Measurements from ENCODE around the gene TTLL9. TPM values are rescaled to one million over a fixed set of nuclear protein-coding genes. Genes with fewer than 3 reads are reported as not detected.

The TTLL9 gene
- polyA plus RNA-seq, 1 donor = 1.0 TPM

DNA sequence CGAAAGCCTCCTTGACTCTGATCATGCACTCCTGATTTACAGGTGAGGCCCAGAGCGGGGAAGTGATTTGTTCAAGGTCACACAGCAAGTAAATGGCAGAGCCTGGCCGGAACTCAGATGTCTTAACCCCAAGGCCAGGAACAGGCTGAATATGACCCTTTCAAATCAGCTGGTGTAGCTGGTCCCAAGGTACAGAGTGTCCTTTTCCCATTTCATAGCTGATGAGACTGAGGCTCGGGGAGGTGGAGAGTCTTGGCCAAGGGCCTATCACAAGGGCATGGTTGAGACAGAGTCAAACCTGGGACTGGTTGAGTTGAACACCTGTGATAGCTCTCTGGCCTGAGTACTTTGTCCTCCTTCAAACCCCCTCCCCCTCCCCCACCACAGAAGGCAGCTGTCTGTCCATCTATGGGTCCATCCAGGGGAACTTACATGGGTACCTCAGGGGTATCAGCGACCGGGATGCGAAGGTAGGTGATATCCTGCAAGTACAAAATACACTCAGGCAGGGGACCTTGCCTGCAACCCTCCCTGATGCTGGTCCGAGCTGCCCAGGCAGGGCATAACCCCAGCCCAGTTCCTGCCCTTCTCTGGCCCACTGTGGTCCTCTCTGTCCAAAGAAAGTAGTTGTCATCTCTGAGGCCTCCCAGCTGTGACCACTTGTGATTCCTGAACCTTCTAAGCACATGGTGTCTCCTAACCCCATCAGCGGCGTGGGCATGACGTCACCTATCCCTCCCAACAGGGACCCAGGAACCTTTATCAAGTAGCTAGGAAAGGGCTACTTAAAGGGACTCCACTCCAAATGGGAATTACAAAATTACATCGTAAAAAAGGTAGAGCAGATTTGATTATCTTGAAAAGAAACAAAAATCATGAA, 5.7 kb upstream of the TTLL9 start:
- DNase-seq = no peak
- Histone ChIP-seq H3K4me1 (ENCODE audit: control insufficient read depth, insufficient read depth, low read length) (peaks cover 23% of the 10 kb centered on the region), H3K4me3 (ENCODE audit: low read length) (no peak overlapping the region), H3K27ac (ENCODE audit: low read length) (no peak overlapping the region), H3K9me3 (ENCODE audit: control insufficient read depth, low read depth, low read length) (no peaks in the 10 kb centered on the region), H3K36me3 (ENCODE audit: control insufficient read depth, insufficient read depth, low read length) (peaks cover 10% of the 10 kb centered on the region), H3K27me3 (ENCODE audit: control insufficient read depth, insufficient read depth, low read length) (peaks cover 5% of the 10 kb centered on the region)
- WGBS (ENCODE audit: insufficient coverage, low lambda C conversion rate) = 89% methylated on average over 1 of the region's 12 CpGs

DNA sequence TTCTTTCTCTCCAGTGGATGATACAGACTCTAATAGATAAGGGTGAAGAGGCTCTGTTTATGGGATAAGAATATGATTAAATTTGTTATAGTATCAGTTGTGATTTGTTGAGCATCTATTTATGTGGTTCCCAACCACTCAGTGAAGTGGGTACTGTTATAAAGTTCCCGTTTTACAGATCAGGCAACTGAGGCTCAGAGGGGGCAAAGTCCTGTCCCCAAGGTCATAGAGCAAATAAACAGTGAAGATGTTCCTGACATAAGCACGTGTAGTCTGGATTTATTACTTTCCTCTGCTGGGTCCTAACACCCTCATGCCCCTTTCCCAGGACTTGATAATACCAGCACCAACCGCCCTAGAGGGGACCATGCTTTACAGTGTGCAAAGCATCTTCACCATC, 4.2 kb upstream of the TTLL9 start:
- no peak for DNase-seq
- Histone ChIP-seq H3K36me3 (ENCODE audit: control insufficient read depth, insufficient read depth, low read length) (peaks cover 10% of the 10 kb centered on the region), H3K4me3 (ENCODE audit: low read length) (no peak overlapping the region), H3K27me3 (ENCODE audit: control insufficient read depth, insufficient read depth, low read length) (no peaks in the 10 kb centered on the region), H3K27ac (ENCODE audit: low read length) (no peak overlapping the region), H3K4me1 (ENCODE audit: control insufficient read depth, insufficient read depth, low read length) (peaks cover 21% of the 10 kb centered on the region), H3K9me3 (ENCODE audit: control insufficient read depth, low read depth, low read length) (no peaks in the 10 kb centered on the region)
- WGBS (ENCODE audit: insufficient coverage, low lambda C conversion rate) = no CpG with 5 or more reads among the region's 3 CpGs

DNA sequence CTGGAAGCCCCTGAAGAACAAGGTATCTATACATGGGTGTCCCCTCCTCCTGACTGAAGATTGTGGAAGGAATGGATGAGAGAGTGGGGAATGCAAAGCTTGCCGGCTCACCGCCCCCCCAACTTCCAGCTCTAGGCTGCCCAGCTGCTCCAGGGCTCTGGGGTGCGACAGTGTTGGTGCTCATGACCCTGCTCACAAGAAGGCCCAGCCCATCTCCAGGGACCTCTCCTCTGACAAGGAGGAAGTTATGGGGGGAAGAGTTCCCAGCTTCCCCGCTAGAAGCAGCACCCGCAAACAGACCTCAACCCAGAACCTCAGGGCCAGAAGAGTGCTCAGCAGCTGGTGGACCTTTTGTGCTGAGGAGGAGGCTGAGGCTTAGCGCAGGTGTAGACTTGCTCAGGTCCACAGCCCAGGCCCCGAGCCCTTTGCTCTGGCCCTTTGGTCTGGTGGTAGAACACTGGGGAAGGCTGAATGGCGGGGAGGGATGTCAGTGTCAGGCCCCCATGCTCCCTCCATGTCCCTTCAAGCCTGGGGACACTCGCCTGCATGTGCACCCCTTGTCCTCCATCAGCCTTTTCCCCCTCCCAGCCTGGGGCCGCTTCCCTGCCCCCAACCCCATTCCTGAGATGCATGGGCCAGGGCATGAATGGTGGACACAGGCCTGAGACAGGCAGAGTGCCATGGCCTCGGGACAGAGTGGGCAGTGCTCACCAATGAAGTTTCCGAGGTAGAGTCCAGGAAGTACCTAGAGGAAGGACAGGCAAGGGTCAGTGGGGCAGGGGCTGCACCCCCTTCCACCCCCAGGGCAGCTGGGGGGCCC, 1.4 kb upstream of the TTLL9 start:
- Histone ChIP-seq H3K36me3 (ENCODE audit: control insufficient read depth, insufficient read depth, low read length) (peaks cover 8% of the 10 kb centered on the region), H3K4me3 (ENCODE audit: low read length) (peak overlapping the region; percentile 60), H3K4me1 (ENCODE audit: control insufficient read depth, insufficient read depth, low read length) (peaks cover 15% of the 10 kb centered on the region), H3K9me3 (ENCODE audit: control insufficient read depth, low read depth, low read length) (no peaks in the 10 kb centered on the region), H3K27ac (ENCODE audit: low read length) (no peak overlapping the region), H3K27me3 (ENCODE audit: control insufficient read depth, insufficient read depth, low read length) (no peaks in the 10 kb centered on the region)
- no peak for DNase-seq
- no CpG with 5 or more reads among the region's 12 CpGs for WGBS (ENCODE audit: insufficient coverage, low lambda C conversion rate)

DNA sequence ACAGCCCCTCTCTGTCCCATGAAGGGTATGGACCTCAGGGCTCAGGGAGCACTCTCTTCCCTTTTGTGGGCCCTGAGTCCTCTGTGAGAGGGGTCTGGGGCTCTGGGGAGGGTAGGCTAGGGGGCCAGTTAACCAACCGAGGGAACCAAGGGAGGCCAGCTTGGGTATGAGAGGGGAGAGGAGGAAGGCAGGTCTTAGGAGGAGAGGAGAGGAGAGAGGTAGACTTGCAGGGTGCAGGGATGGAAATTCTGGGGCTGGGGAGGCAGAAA, 827 bp upstream of the TTLL9 start:
- H3K4me1 ChIP-seq (ENCODE audit: control insufficient read depth, insufficient read depth, low read length) = peaks cover 15% of the 10 kb centered on the region
- H3K27ac ChIP-seq (ENCODE audit: low read length) = peak overlapping the region; percentile 6

DNA sequence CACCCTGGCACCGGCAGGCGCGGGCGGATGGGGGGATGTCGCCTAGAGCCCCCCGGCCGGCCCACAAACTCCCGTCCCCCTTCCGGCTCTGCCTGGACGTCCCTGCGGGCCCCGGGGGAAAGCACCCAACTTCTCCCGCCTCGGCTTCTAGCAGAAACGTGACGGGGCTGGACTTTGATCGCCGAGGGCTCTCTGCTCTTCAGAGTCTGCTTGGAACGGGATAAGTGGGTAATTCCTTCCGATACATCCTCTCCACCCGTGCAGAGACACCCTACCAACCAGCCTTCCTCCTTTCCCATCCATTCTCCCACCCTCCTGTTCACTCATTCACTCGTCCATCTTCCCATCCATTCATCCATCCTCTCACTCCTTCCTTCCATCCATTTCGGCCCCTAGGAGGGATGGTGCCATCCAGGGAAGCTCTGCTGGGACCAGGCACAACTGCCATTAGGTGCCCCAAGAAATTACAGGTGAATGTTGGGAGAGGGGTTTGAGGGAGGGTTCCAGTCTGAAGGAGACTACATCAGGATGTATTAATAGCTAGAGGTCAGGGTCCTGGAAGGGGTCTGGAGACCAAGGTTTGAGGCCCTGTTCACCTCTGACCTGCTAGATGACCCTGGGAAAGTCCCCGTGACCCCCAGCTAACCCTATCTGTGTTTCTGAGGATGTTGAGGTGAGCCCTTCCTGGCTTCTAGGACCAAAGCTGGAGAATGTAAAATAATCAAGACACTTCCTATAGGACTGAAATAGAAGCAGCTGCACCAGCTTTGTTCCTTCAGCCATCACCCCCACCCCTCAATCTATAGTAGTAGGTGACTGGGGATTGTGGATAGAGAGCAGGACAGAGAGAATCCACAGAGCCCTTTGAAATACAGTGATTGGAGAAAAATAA, 538 bp downstream of the TTLL9 start:
- Histone ChIP-seq H3K9me3 (ENCODE audit: control insufficient read depth, low read depth, low read length) (no peaks in the 10 kb centered on the region), H3K36me3 (ENCODE audit: control insufficient read depth, insufficient read depth, low read length) (peaks cover 6% of the 10 kb centered on the region), H3K4me3 (ENCODE audit: low read length) (peak overlapping the region; percentile 60), H3K4me1 (ENCODE audit: control insufficient read depth, insufficient read depth, low read length) (peaks cover 15% of the 10 kb centered on the region), H3K27me3 (ENCODE audit: control insufficient read depth, insufficient read depth, low read length) (no peaks in the 10 kb centered on the region), H3K27ac (ENCODE audit: low read length) (peak overlapping the region; percentile 54)
- peak; percentile 64 to 84 for DNase-seq
- WGBS (ENCODE audit: insufficient coverage, low lambda C conversion rate) = no CpG with 5 or more reads among the region's 24 CpGs

More for the DNA sequence above, 827 bp upstream of the TTLL9 start:
- Histone ChIP-seq H3K36me3 (ENCODE audit: control insufficient read depth, insufficient read depth, low read length) (peaks cover 7% of the 10 kb centered on the region), H3K4me3 (ENCODE audit: low read length) (peak overlapping the region; percentile 60), H3K27me3 (ENCODE audit: control insufficient read depth, insufficient read depth, low read length) (no peaks in the 10 kb centered on the region), H3K9me3 (ENCODE audit: control insufficient read depth, low read depth, low read length) (no peaks in the 10 kb centered on the region)
- no CpG with 5 or more reads among the region's 1 CpG for WGBS (ENCODE audit: insufficient coverage, low lambda C conversion rate)
- DNase-seq = no peak

DNA sequence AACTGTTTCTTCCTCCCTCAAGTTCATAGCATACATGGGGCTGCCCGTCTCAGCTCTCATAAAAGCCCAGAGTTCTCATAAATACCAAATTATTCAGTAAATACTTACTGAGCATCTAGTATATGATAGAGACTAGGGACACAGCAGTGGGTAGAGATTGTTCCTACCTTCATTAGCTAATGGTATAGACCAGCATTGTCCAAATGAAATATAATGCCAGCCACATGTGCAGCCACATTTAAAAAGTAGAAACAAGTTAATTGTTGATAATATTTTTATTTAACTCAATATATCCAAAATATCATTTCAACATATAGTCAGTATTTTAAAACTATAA, 1.2 kb downstream of the TTLL9 start:
- WGBS (ENCODE audit: insufficient coverage, low lambda C conversion rate) = no CpG with 5 or more reads among the region's 1 CpG
- Histone ChIP-seq H3K4me3 (ENCODE audit: low read length) (no peak overlapping the region), H3K27ac (ENCODE audit: low read length) (no peak overlapping the region), H3K9me3 (ENCODE audit: control insufficient read depth, low read depth, low read length) (no peaks in the 10 kb centered on the region), H3K36me3 (ENCODE audit: control insufficient read depth, insufficient read depth, low read length) (peaks cover 3% of the 10 kb centered on the region), H3K27me3 (ENCODE audit: control insufficient read depth, insufficient read depth, low read length) (no peaks in the 10 kb centered on the region), H3K4me1 (ENCODE audit: control insufficient read depth, insufficient read depth, low read length) (peaks cover 15% of the 10 kb centered on the region)
- DNase-seq = no peak

DNA sequence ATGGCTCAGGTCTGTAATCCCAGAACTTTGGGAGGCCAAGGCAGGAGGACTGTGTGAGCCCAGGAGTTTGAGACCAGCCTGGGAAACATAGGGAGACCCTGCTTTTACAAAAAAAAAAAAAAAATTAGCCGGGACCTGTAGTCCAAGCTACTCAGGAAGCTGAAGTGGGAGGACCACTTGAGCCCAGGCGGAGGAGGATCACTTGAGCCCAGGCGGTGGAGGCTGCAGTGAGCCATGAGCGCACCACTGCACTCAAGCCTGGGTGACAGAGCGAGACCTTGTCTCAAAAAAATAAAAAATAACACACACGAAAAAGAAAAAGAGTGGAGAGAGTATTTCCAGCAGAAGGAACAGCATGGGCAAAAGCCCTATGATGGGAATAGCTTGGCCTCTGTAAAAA, 2.0 kb downstream of the TTLL9 start:
- H3K27me3 ChIP-seq (ENCODE audit: control insufficient read depth, insufficient read depth, low read length) = no peaks in the 10 kb centered on the region
- 75% methylated on average over 1 of the region's 6 CpGs for WGBS (ENCODE audit: insufficient coverage, low lambda C conversion rate)
- H3K4me1 ChIP-seq (ENCODE audit: control insufficient read depth, insufficient read depth, low read length) = peaks cover 15% of the 10 kb centered on the region
- no peaks in the 10 kb centered on the region for H3K36me3 ChIP-seq (ENCODE audit: control insufficient read depth, insufficient read depth, low read length)
- DNase-seq = no peak
- no peaks in the 10 kb centered on the region for H3K9me3 ChIP-seq (ENCODE audit: control insufficient read depth, low read depth, low read length)
- H3K4me3 ChIP-seq (ENCODE audit: low read length) = no peak overlapping the region
- H3K27ac ChIP-seq (ENCODE audit: low read length) = no peak overlapping the region

DNA sequence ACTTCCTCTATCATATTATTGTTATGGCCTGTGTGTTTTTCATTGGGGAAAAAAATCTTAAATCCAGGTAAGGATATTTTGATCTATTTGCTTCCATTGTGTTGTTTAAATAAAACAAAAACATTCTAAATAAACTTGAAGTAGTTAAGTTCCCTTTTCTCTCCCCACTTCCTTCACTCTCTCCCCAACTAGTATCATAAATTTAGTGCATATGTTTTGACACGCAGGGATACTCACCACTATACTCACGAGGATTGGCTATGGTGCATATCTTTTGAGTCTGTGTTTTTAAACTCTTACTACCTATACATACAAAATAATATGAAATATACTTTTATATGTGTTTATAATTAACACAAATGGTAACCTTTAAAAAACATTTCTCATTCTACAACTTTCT, 5.2 kb downstream of the TTLL9 start:
- Histone ChIP-seq H3K27ac (ENCODE audit: low read length) (no peak overlapping the region), H3K4me3 (ENCODE audit: low read length) (no peak overlapping the region), H3K9me3 (ENCODE audit: control insufficient read depth, low read depth, low read length) (no peaks in the 10 kb centered on the region), H3K27me3 (ENCODE audit: control insufficient read depth, insufficient read depth, low read length) (no peaks in the 10 kb centered on the region), H3K4me1 (ENCODE audit: control insufficient read depth, insufficient read depth, low read length) (peaks cover 5% of the 10 kb centered on the region), H3K36me3 (ENCODE audit: control insufficient read depth, insufficient read depth, low read length) (no peaks in the 10 kb centered on the region)
- 80% methylated on average over 1 of the region's 2 CpGs for WGBS (ENCODE audit: insufficient coverage, low lambda C conversion rate)
- no peak for DNase-seq

DNA sequence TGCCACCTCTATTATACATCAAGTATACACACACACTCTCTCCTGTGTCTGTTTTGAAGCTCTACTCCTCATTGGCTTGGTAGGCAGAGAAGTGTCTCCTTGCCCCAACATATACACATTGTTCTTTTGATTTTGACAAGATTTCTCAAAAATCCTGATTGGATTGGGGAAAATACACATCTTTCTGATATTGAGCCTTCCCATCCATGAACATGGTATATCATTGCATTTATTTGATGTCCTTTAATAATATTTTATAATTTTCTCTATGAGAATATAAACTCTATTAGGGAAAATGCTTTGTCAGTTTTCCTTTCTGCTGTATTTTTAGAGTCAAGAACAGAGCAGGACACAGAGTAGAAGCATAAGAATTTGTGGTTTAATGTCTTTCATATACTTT, 7.2 kb downstream of the TTLL9 start:
- no peaks in the 10 kb centered on the region for H3K9me3 ChIP-seq (ENCODE audit: control insufficient read depth, low read depth, low read length)
- DNase-seq = no peak
- H3K36me3 ChIP-seq (ENCODE audit: control insufficient read depth, insufficient read depth, low read length) = no peaks in the 10 kb centered on the region
- no peak overlapping the region for H3K27ac ChIP-seq (ENCODE audit: low read length)
- H3K4me1 ChIP-seq (ENCODE audit: control insufficient read depth, insufficient read depth, low read length) = peaks cover 8% of the 10 kb centered on the region
- no peak overlapping the region for H3K4me3 ChIP-seq (ENCODE audit: low read length)
- H3K27me3 ChIP-seq (ENCODE audit: control insufficient read depth, insufficient read depth, low read length) = no peaks in the 10 kb centered on the region

Measured in large intestine (tissue), 3 donors.